A549 (cell line): Measurements from ENCODE around the gene ZNF628. TPM values are rescaled to one million over a fixed set of nuclear protein-coding genes. Genes with fewer than 3 reads are reported as not detected.
A peak's percentile ranks its signal among the peaks of the same experiment; 100 is the strongest.

Experiments
- ATAC-seq, 2 experiments: fragments of 200-7000 bp in 1 of 2; fragments of >200 bp in 1 of 2; cut with Nextera tagmentation in 1 of 2; cut with Tn5 transposase in 1 of 2; 3 replicates each; pipeline versions ENCODE4 v1.8.0 to v1.9.1; 2018 to 2020; ENCODE audit warnings: mild to moderate bottlenecking in 1 of 2, moderate library complexity in 1 of 2
- CTCF ChIA-PET: fragments of 300-600 bp; sonication (Branson Sonifier 250); formaldehyde crosslinking; extraction: SDS; loops from one replicate; lab custom pipeline; 2021; ENCODE audit warnings: antibody characterized with exemption, inconsistent platforms; lab: Yijun Ruan, JAX
- POLR2A ChIA-PET: fragments of 350-600 bp; formaldehyde crosslinking; extraction: SDS; loops from one replicate; lab custom pipeline; 2021; ENCODE audit warnings: antibody characterized with exemption, inconsistent platforms; lab: Yijun Ruan, JAX
- DNase-seq, 2 experiments: peaks; one replicate each; pipeline versions ENCODE4 v3.0.0 to v3.0.0-alpha.2; 2011 to 2016; ENCODE audit warnings: low read depth in 1 of 2, low spot score in 1 of 2
- FAIRE-seq: peaks from 2 replicates; lab custom pipeline; 2011; peaks lifted over from hg19 to GRCh38; lab: Jason Lieb, UNC
- H3K27ac ChIP-seq, 2 experiments: fragments of >200 bp; sonication (Bioruptor Twin); formaldehyde crosslinking; 3 replicates each; pipeline ENCODE4 v1.5.1; 2016 to 2017
- H3K4me1 ChIP-seq: fragments of >200 bp; sonication (Bioruptor Twin); formaldehyde crosslinking; 3 replicates; pipeline ENCODE4 v1.6.1; 2016
- H3K4me2 ChIP-seq: fragments of >200 bp; sonication (Bioruptor Twin); formaldehyde crosslinking; 3 replicates; pipeline ENCODE4 v1.6.1; 2016
- H3K4me3 ChIP-seq: fragments of >200 bp; sonication (Bioruptor Twin); formaldehyde crosslinking; 3 replicates; pipeline ENCODE4 v1.5.1; 2016
- H3K9me3 ChIP-seq: fragments of >200 bp; sonication (Bioruptor Twin); formaldehyde crosslinking; 3 replicates; pipeline ENCODE4 v1.6.1; 2016
- ATOH8 ChIP-seq: fragments of 250-450 bp; sonication (Bioruptor Pico); IDR thresholded peaks from 2 replicates; pipeline ENCODE4 v1.5.0; 2020; ENCODE audit warnings: low read depth, mild to moderate bottlenecking, moderate library complexity
- BCL3 ChIP-seq: fragments of >200 bp; sonication (Bioruptor Twin); formaldehyde crosslinking; IDR thresholded peaks from 3 replicates; pipeline ENCODE4 v1.6.1; 2016
- CBX8 ChIP-seq: fragments of 200-600 bp; sonication (generic); IDR thresholded peaks from 2 replicates; pipeline ENCODE4 v1.6.1; 2016
- CHD4 ChIP-seq: fragments of 200-600 bp; sonication (generic); IDR thresholded peaks from 2 replicates; pipeline ENCODE4 v1.6.1; 2016; ENCODE audit warnings: antibody characterized with exemption, mild to moderate bottlenecking, borderline replicate concordance
- CTCF ChIP-seq: fragments of >200 bp; sonication (Bioruptor Twin); formaldehyde crosslinking; IDR thresholded peaks from 3 replicates; pipeline ENCODE4 v1.5.1; 2016
- EHMT2 ChIP-seq: fragments of 200-600 bp; sonication (generic); IDR thresholded peaks from 2 replicates; pipeline ENCODE4 v1.6.1; 2016; ENCODE audit warnings: antibody characterized with exemption, low read depth, mild to moderate bottlenecking, moderate library complexity
- HMGXB4 ChIP-seq: fragments of 250-450 bp; sonication (Bioruptor Pico); IDR thresholded peaks from 2 replicates; pipeline ENCODE4 v1.5.0; 2021; ENCODE audit warnings: mild to moderate bottlenecking, moderate library complexity, borderline replicate concordance
- JUN ChIP-seq, 2 experiments: fragments of >200 bp; sonication (Bioruptor Twin); formaldehyde crosslinking; IDR thresholded peaks; 2 replicates in 1 of 2; 3 replicates in 1 of 2; pipeline ENCODE4 v1.6.1; 2016 to 2017
- NFE2L2 ChIP-seq: fragments of 150-350 bp; conservative IDR thresholded peaks from 2 replicates; pipeline ENCODE4 v1.6.1; 2014; ENCODE audit warnings: low read length
- POLR2AphosphoS2 ChIP-seq: conservative IDR thresholded peaks from 2 replicates; pipeline ENCODE4 v1.6.1; 2012; ENCODE audit warnings: low read length, improper control_type of control experiment, inconsistent platforms
- RAD21 ChIP-seq, 2 experiments: fragments of >200 bp in 1 of 2; sonication (Bioruptor Twin) in 1 of 2; formaldehyde crosslinking in 1 of 2; IDR thresholded peaks in 1 of 2; conservative IDR thresholded peaks in 1 of 2; 2 replicates in 1 of 2; 3 replicates in 1 of 2; pipeline ENCODE4 v1.6.1; 2012 to 2018; ENCODE audit warnings: inconsistent platforms in 1 of 2
- RARB ChIP-seq: fragments of 250-450 bp; sonication (Bioruptor Pico); IDR thresholded peaks from 2 replicates; pipeline ENCODE4 v1.8.0; 2021; ENCODE audit warnings: mild to moderate bottlenecking, moderate library complexity
- RFX5 ChIP-seq: fragments of 450-650 bp; IDR thresholded peaks from 2 replicates; pipeline ENCODE4 v1.7.1; 2014; ENCODE audit warnings: antibody characterized with exemption, mild to moderate bottlenecking, moderate library complexity
- ZNF302 ChIP-seq: fragments of 250-450 bp; sonication (Bioruptor Pico); IDR thresholded peaks from 2 replicates; pipeline ENCODE4 v1.9.0; 2021; ENCODE audit warnings: inconsistent platforms, mild to moderate bottlenecking, moderate library complexity
- WGBS: methylation state at CpG from one replicate; pipeline ENCODE4 v1.1.6; 2017; ENCODE audit errors: missing lambda C conversion rate; 5-methylcytosine and 5-hydroxymethylcytosine counted together
- polyA plus RNA-seq, 4 experiments: library from polyadenylated mRNA; depleted of rRNA in 3 of 4; stranded (reverse); fragments of >200 nt; fragmentation: RNase III in 1 of 4; extraction: RNeasy Plus Mini Kit Qiagen cat#74134 plus additional on column Dnase treatment in 1 of 4; gene quantifications; 2 replicates in 3 of 4; 3 replicates in 1 of 4; pipeline ENCODE4 v1.2.3, GENCODE V29; 2011 to 2017
- TF ChIP-seq, protein P1 (sequence below): fragments of 450-650 bp; IDR thresholded peaks from 2 replicates; pipeline ENCODE4 v1.6.1; 2014; ENCODE audit warnings: antibody characterized with exemption

ZNF628 gene
- polyA plus RNA-seq, 2 of the 4 experiments (the other 2 are of a cell fraction): 0.32 to 5.7 TPM

DNA sequence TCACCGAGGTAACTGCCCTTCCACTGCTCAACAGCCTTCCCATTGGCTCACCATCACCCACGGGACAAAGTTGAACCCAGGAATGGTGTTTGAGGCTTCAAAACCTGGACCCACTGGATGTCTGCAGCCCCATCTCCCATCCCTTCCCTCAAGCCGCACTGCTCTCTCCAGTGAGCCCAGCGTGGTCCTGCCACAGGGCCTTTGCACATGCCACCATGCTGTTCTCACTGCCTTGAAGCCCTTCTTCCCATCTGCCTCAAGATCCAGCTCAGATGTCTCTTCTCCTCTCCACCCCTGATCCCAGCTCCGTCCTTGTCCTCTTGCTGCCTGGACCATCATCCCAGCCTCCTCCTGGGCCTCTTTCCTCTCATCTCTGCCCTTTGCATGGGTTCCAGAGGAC is 37.4 kb upstream of the ZNF628 start:
- no peak for TF ChIP-seq BCL3
- TF ChIP-seq RAD21 (conservative IDR thresholded peaks at IDR 0.05 in 1 of 2, IDR thresholded peaks at IDR 0.05 in 1 of 2): no peak
- TF ChIP-seq POLR2AphosphoS2: no peak
- TF ChIP-seq CTCF: no peak
- TF ChIP-seq, protein P1, sequence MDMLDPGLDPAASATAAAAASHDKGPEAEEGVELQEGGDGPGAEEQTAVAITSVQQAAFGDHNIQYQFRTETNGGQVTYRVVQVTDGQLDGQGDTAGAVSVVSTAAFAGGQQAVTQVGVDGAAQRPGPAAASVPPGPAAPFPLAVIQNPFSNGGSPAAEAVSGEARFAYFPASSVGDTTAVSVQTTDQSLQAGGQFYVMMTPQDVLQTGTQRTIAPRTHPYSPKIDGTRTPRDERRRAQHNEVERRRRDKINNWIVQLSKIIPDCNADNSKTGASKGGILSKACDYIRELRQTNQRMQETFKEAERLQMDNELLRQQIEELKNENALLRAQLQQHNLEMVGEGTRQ: no peak
- TF ChIP-seq NFE2L2: no peak
- TF ChIP-seq JUN (IDR thresholded peaks at IDR 0.05): no peak
- TF ChIP-seq RFX5: no peak
- no peak for TF ChIP-seq HMGXB4
- no peak for TF ChIP-seq CHD4
- TF ChIP-seq ZNF302 (CRISPR knock-in tag): no peak
- TF ChIP-seq, all 56 proteins: peak for 0
- ChIA-PET POLR2A (no interaction called here), CTCF (interaction anchor here (0.6 to 1.9 kb wide), 5 partner anchors 11 to 327 kb away, joined by 3 to 9 read pairs (median 3); no protein-coding TSS in a partner anchor)
- Histone ChIP-seq H3K9me3 (no peaks in the 10 kb centered on the region), H3K4me3 (no peak overlapping the region), H3K4me1 (peaks cover 21% of the 10 kb centered on the region), H3K4me2 (no peak overlapping the region), H3K27ac (no peak overlapping the region)
- WGBS: 16% methylated on average over 5 of the region's 5 CpGs
- no peak for FAIRE-seq
- ATAC-seq: no peak
- no peak for DNase-seq

DNA sequence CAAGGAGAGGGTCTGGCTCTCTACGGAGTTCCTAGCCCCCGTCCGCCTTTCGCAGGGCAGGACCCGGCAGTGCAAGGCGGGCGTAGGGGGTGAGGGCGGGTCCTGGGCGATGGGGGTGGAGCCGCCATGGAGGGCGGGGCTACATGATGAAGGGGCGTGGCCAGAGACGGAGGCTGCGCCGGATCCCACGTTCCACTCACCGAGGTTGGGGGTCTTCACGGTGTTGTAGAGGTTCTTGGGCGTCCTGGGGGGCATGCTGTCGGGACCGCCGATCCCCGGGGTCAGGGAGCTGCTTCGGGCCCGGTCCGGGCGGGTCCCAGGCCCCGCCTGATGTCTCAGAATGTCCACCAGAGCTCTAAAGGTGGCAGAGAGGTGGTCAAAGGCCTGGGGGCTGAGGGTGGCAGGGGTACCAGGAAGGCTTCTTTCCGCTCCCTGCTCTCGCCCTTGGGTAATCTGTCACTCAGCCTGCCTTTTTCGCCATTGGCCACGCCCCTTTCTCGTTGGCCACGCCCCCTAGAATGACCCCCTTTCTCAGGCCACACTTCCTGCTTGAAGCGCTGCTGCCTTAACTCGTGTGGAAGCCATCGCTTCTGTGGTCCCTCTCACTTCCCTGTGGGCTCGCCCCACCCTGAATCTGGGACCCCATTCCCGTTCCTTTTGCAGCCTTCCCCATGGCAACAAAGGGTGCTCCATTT is 35.9 kb upstream of the ZNF628 start:
- Histone ChIP-seq H3K9me3 (no peaks in the 10 kb centered on the region), H3K27ac (no peak overlapping the region), H3K4me2 (peak overlapping the region; percentile 64), H3K4me3 (peak overlapping the region; percentile 33; the same call in 2 of the 3 replicates), H3K4me1 (peaks cover 21% of the 10 kb centered on the region)
- no peak for DNase-seq
- POLR2A ChIA-PET: no interaction called here
- CTCF ChIA-PET: interaction anchor here (0.6 to 2.6 kb wide), 6 partner anchors 13 to 299 kb away, joined by 3 to 11 read pairs (median 6); no protein-coding TSS in a partner anchor
- ATAC-seq: peak in 1 of 2 experiments; percentile 17; a peak in 3 of 6 replicates
- no peak for TF ChIP-seq HMGXB4
- no peak for TF ChIP-seq RARB (CRISPR knock-in tag)
- TF ChIP-seq EHMT2: no peak
- no peak for TF ChIP-seq CBX8
- TF ChIP-seq ATOH8: no peak
- WGBS: 29% methylated on average over 27 of the region's 39 CpGs
- FAIRE-seq: no peak
